ENCODE results near the gene EIF4B. TPM values are rescaled to one million over a fixed set of nuclear protein-coding genes. Genes with fewer than 3 reads are reported as not detected.
A peak's percentile ranks its signal among the peaks of the same experiment; 100 is the strongest.

The EIF4B gene
- total and polyA plus RNA-seq, 9 of the 15 experiments (the other 6 are each of a cell fraction or from before 2014, with no cell fraction given) = 138 to 669 (median 552) TPM

DNA sequence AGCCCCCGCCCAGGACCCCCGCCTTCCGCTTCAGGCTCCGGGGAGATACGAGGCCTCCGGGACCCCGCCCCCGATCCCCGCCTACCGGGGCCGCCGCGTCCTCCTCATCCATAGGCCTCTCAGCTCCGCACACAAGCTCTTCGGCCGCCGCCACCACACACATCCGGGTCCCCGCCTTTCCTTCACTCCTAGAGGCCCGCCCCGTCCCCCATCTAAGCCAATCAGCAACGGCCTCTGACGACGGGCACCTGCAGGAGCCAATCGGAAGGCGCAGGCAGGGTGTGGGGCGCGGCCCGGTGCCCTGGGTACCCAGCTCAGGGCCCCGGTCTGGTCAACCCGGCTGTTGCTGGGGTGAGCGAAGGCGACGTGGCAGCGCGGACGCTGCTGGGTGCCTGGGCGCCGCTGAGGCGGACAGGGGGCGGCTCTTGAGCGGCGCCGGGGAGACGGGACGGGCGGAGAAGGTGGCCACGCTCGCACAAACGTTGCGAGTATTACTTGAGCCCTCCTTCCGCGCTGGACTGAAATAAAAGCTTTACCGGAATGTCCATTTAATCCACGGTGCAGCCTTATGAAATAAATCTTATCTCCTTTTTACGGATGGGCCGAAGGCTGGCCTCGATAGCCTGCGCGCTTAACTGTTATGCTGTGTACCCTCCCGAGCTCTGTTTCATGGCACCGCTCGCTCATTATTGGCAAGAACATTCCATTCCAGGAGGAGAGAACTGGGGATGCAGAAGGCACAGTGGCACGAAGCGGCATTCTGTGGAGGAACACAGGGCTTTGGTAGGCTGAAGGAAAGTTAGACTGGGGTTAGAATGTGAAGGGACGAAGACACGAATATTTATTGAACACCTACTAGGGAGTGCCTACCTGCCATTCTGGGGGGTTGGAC lies 73.2 kb downstream of the EIF4B start, which contains the start of gene SPRYD3 (continued):
- TF ChIP-seq ETV6 (IDR thresholded peaks at IDR 0.05; ENCODE audit: borderline replicate concordance in 1 of 2, low read depth in 2 of 2, low read length in 1 of 2) (no peak), ETV6 (CRISPR knock-in tag; IDR thresholded peaks at IDR 0.05; ENCODE audit: borderline replicate concordance) (no peak), NFE2 (IDR thresholded peaks at IDR 0.05; ENCODE audit: low read depth) (no peak), CHD2 (IDR thresholded peaks at IDR 0.05; ENCODE audit: low read depth, low read length) (peak; percentile 92), HES1 (IDR thresholded peaks at IDR 0.05; ENCODE audit: low read depth) (no peak), MYBL2 (IDR thresholded peaks at IDR 0.05; ENCODE audit: low read depth) (no peak), MYBL2 (CRISPR knock-in tag; IDR thresholded peaks at IDR 0.05; ENCODE audit: borderline replicate concordance) (no peak), ZNF77 (CRISPR knock-in tag; IDR thresholded peaks at IDR 0.05) (no peak), PHB (CRISPR knock-in tag; IDR thresholded peaks at IDR 0.05) (no peak), PRPF4 (IDR thresholded peaks at IDR 0.05; ENCODE audit: insufficient read depth, low read depth, low read length, poor library complexity, severe bottlenecking) (no peak)
- TF ChIP-seq, protein P1, sequence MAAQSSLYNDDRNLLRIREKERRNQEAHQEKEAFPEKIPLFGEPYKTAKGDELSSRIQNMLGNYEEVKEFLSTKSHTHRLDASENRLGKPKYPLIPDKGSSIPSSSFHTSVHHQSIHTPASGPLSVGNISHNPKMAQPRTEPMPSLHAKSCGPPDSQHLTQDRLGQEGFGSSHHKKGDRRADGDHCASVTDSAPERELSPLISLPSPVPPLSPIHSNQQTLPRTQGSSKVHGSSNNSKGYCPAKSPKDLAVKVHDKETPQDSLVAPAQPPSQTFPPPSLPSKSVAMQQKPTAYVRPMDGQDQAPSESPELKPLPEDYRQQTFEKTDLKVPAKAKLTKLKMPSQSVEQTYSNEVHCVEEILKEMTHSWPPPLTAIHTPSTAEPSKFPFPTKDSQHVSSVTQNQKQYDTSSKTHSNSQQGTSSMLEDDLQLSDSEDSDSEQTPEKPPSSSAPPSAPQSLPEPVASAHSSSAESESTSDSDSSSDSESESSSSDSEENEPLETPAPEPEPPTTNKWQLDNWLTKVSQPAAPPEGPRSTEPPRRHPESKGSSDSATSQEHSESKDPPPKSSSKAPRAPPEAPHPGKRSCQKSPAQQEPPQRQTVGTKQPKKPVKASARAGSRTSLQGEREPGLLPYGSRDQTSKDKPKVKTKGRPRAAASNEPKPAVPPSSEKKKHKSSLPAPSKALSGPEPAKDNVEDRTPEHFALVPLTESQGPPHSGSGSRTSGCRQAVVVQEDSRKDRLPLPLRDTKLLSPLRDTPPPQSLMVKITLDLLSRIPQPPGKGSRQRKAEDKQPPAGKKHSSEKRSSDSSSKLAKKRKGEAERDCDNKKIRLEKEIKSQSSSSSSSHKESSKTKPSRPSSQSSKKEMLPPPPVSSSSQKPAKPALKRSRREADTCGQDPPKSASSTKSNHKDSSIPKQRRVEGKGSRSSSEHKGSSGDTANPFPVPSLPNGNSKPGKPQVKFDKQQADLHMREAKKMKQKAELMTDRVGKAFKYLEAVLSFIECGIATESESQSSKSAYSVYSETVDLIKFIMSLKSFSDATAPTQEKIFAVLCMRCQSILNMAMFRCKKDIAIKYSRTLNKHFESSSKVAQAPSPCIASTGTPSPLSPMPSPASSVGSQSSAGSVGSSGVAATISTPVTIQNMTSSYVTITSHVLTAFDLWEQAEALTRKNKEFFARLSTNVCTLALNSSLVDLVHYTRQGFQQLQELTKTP (IDR thresholded peaks at IDR 0.05; ENCODE audit: low read depth in 1 of 2, partially characterized antibody in 2 of 2) = no peak
